GM18870 (cell line): Measurements from ENCODE around the gene FBXO5.
"Not testable (repeated sequence)": the region's sequence is repeated elsewhere in the genome, so short reads cannot be mapped to it uniquely, and the experiment has no call there.

Experiments used
- ATAC-seq: cut with Tn5 transposase; IDR thresholded peaks from one replicate; pipeline ENCODE4 v1.9.1; 2021; ENCODE audit warnings: moderate library complexity; ENCODE audit not compliant: unreplicated experiment

Gene FBXO5

GRCh38 chr6:152993847-152994246, 11.0 kb upstream of the FBXO5 start:
- no peak for ATAC-seq

- ATAC-seq, result no peak
These were observed 10.6 kb upstream of the FBXO5 start for GRCh38 chr6:152993431-152993830.

DNA sequence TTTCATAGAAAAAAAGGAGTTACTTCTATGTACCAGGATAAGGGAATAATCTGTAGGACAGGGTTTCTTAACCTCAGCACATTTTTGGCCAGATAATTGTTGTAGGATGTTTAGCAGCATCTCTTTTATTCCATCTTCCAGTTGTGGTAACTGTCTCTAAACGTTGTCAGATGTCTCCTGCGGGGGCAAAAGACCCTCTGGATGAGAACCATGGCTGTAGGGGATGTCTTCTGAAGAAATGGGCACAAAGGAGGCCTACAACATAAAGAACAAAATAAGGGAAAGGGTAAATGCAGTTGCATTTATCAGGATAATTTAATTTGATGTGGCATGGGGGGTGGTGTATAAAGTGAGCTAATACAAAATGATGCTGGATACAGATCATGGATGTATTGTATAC, 4.1 kb upstream of the FBXO5 start:
- no peak for ATAC-seq

GRCh38 chr6:152985300-152985699, 2.5 kb upstream of the FBXO5 start:
- ATAC-seq, result not testable (repeated sequence)

DNA sequence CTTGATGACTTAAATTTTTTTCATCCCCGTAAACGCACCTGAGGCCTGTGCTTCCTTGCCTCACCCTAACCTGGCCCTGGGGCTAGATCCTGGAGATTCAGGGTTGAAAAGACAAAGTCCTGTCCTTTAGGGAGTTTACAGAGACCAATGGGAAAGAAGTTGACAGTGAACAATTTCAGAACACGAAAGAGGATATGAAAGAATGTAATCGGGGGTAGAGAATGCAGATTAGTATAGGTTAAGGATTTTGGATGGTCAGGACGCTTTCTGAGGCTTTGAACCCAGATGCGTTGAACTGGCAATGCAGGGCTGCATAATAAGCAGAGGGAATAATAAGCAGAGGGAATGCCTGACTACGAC, 1.7 kb upstream of the FBXO5 start:
- peak; percentile 41 for ATAC-seq

DNA sequence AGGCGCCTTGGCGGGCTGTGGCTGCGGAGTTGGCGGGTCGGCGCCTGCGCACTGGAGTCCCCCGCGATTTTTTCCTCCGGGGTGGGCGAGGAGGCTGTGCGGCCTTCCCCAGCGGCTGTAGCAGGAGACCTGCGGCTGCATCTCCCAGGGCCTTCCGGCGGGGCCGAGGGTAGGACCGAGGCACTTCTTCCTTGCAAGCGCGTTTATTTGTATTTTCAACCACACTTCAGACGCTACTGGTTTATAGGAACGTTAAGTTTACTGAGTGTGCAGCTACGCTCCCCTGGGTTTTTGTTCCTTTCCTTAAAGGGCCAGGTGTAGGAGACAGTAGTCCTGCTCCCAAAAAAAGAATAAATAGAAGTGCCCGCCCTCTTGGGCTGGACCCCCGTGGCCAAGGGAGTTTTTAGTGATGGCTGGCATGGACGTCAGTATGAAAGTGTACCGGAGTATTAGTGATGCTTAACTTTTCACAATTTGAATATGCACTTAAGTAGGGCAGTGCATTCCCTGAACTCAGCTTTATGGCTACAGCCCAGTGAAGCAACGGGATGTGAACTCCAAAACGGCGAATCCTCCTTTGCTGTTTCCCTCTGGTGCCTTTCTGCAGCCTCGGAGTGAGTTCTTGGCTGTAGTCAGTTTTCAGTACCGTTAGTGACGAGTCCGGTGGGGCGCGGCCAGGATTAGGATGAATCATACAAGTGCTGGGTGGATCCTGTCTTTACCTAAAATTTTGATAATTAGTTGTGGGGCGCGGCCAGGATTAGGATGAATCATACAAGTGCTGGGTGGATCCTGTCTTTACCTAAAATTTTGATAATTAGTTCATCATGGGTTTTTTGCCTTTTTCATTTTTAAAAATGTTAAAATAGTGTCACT, 1.0 kb upstream of the FBXO5 start:
- peak; percentile 18 for ATAC-seq

DNA sequence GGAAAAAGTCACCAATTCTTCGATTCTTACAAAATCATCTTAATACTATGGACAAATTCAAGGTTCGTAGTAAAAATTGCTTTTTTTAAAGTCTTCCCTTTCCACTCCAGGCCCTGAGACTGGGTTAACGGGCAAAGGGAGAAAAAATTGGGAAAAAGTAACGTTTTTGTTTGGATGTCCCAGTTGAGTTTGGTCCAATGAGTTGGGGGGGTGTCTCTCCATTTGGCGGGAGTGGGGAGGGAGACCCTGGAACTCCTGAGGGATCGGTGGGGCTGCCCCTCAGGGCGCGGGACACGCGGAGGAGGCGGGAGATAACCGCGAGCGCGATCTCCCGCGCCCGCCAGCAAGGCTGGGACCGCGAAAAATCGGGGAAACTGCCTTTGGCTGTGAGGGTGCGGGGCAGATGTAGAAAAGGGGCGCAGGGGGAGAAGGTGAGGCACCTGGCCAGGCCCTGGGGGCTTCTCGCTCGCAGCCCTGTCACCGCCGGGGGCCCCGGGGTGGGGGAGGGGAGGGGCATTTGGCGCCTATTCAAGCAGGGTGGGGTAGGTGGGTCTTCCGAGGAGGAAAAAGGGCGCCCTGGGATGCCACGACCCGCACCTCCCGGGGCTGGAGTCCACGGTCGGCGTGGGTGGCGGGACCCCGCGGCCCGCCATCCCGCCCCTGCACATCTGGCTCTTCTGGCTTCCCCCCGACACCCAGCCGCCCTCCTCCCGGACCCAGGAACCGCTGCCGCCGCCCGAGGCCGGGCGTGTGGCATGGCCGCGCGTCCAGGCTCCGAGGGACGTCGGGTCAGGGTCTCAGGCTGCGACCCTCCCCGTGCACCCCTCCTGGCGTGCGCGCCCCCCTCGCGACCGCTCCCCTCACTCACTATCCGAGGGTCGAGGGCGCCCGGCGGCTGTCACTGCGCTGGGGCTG, 595 bp downstream of the FBXO5 start:
- no peak for ATAC-seq

GRCh38 chr6:152981219-152981618, 1.6 kb downstream of the FBXO5 start:
- no peak for ATAC-seq

- ATAC-seq, result no peak
These were observed 2.2 kb downstream of the FBXO5 start for GRCh38 chr6:152980656-152981055.

- no peak for ATAC-seq
These were observed 3.7 kb downstream of the FBXO5 start for GRCh38 chr6:152979116-152979515.

DNA sequence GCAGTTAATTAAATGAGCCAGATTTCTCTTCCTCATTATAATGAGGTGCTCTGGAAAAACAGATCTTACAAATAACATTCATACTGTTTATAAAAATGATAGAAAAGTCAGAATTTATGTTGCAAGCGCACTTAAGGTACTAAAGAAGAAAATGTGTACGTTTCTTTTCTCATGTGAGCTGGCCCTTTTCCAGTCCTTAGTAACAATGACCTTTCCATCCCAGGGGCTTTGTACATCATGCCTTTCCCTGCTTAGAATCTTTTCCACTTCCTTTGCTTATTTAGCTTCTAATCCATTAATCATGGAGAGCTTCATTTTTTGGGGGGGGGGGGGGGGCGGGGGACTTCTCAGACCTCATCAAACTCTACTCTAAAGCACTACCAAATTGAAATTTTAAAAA, 4.8 kb downstream of the FBXO5 start:
- no peak for ATAC-seq

- ATAC-seq, result no peak
These were observed 5.3 kb downstream of the FBXO5 start for GRCh38 chr6:152977556-152977955.

DNA sequence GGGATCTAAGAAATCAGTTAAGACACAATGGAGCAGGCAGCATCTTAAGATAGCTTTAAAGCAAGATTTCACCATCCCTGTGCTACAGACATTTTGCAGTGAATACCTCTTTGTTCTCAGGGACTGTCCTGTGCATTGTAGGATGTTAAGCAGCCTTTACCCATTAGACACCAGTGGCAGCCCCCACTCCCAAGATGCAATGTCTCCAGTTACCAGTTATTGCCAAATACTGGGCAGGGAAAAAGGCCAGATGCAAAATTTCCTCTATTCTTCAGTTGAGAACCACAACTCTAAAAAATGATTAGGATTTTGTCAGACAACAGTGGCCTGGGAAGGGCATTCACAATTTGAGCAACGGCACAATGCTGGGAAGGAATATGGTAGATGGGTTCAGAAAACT, 6.1 kb downstream of the FBXO5 start:
- no peak for ATAC-seq

DNA sequence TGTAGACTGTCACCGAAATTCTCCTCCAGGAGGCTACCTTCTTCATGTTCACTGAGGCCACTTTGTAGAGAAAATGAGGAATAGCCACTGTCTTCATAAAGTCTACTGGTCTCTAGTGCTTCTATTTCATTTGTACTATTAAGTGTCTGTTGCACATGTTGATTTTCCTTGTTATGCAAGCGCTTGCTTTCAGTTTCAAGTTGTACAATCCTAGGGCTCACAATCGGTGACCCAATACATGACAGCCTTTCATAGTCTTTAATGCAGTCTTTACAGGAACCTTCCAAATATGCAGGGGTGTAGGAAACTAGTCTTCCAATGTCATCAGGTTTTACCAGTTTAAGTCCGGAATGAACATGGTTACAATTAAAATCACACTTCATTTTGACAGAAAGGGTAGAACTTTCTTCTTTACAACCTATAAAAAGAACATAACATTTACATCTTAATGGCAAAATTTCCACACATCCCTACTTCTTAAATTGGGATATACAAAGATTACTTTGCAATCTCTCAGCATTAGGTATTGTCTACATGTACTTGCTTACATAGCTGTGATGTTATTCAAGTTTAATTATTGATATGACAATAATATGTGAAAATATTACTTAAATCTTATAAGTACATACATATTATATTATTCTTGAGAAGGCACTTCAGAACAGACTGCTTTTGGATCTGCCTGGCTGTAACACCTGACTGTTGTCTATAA, 7.5 kb downstream of the FBXO5 start:
- peak; percentile 82 for ATAC-seq

GRCh38 chr6:152973916-152974315, 8.9 kb downstream of the FBXO5 start:
- ATAC-seq, result no peak

DNA sequence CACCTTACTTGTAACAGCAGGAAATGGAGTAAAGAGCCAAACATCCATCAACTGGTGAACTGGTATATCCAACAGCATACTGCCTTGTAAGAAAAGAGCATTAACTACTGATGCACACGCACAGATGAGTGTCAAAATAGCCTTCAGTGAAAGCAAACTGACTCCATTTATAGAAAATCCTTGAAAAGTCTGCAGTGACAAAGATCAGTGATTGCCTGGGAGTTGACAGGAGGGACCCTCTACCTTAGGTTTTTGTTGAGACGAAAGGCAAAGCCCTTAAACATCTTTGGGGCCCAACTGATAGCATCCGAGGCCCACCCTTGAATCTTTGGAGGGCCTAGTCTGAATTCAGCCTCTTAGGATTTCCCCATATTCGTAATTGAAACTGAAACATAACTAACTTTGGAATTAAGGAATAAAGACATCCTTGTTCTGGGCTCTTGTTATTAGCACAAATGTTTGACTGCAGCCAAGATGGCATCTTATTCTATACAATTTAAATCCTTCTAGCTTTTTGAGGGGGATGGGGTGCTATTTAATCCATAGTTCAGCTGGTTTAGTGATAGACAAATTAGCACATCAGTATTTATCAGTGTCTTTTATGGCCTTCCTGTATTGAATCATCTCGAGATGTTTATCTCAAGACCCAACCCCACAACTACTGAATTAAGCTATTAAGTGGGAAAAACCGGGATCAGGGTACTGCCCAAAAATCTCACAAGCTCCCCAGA, 13.0 kb downstream of the FBXO5 start:
- ATAC-seq, result no peak

DNA sequence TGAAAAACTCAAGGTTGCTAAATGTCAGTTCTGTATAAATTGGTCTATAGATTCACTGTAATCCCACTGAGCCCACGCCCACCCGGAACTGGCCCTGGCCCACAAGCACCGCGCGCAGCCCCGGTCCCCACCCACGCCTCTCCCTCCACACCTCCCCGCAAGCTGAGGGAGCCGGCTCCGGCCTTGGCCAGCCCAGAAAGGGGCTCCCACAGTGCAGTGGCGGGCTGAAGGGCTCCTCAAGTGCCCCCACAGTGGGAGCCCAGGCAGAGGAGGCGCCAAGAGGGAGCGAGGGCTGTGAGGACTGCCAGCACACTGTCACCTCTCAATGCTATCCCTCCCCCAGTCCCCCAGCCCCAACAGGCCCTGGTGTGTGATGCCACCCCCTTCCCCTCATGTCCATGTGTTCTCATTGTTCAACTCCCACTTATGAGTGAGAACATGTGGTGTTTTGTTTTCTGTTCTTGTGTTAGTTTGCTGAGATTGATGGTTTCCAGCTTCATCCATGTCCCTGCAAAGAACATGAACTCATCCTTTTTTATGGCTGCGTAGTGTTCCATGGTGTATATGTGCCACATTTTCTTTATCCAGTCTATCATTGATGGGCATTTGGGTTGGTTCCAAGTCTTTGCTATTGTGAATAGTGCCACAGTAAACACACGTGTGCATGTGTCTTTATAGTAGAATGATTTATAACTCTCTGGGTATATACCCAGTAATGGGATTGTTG, 16.5 kb downstream of the FBXO5 start:
- not testable (repeated sequence) for ATAC-seq

GRCh38 chr6:152959333-152959732, 23.5 kb downstream of the FBXO5 start:
- no peak for ATAC-seq

DNA sequence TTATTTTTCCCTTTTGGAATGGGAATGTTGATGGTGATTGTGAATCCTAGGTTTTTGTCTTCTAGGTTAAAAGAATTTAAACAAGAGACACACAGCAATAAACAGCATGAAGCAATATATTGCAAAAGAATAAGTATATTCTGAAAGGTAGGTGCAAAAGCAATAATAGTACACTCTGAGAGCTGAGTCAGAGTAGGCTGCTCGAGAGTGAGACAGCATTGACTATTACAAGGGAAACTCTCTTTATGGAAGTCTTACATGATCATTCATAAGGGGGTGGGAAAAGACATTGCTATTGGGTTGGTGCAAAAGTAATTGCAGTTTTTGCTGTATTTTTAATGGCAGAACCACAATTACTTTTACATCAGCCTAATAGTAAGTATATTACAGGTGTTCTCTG, 25.0 kb downstream of the FBXO5 start:
- no peak for ATAC-seq

DNA sequence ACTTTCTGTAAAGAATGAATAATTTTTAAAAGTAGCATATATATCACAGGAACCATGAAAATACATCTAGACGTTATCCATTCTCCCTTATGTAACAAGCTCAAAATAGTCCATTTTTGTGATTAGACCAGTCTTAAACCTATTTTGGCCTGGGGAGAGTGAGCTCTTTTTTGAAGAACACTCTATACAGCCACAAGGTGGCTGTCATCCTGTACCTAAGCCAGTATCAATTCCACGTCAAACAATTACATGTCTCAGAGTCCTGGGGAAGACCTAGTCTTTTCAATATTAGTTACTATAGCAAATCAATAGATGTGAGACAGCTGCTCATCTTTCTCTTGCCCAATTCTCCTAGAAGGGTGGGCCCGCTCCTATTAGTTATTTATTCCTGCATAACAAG, 28.4 kb downstream of the FBXO5 start:
- peak; percentile 45 for ATAC-seq
